NB4 (cell line): Measurements from ENCODE around the gene ARHGEF9.

Experiments used
- DNase-seq: peaks from one replicate; pipeline ENCODE4 v3.0.0; 2010; ENCODE audit warnings: low read depth
- H3K4me3 ChIP-seq: one replicate; pipeline ENCODE4 v1.5.1; 2011; ENCODE audit warnings: mild to moderate bottlenecking, low read depth, low read length, moderate library complexity
- CTCF ChIP-seq: IDR thresholded peaks from one replicate; pipeline ENCODE4 v1.5.1; 2012; ENCODE audit warnings: low read depth, low read length
- MYC ChIP-seq: IDR thresholded peaks from 2 replicates; pipeline ENCODE4 v1.6.1; 2011; ENCODE audit warnings: low read depth, low read length
- POLR2A ChIP-seq: IDR thresholded peaks from 2 replicates; pipeline ENCODE4 v1.6.1; 2011; ENCODE audit warnings: mild to moderate bottlenecking; ENCODE audit not compliant: insufficient read length; ENCODE audit errors: extremely low read depth
- TF ChIP-seq, protein P1 (sequence below): IDR thresholded peaks from 2 replicates; pipeline ENCODE4 v1.6.1; 2011; ENCODE audit warnings: low read depth, low read length

The ARHGEF9 gene

DNA sequence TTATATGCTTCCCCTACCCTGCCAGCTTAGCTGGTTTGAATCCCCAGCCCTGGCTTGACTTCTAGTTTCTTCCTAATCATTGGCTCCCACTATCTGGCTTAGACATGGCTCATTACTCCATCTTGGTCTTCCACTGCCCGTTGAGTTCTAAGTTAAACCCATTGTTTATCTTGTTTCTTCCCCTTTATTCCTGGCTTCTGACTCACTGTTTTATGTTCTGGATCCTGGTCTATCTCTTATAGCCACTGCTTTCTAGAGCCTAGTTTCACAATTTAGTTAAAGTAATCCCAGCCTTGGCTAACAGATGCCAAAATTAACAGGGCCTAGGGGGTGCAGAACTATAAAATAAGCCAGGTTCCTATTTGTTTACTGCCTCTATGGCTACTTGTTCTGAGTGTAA lies 120.9 kb downstream of the ARHGEF9 start:
- no peak for TF ChIP-seq CTCF
- no peak for TF ChIP-seq POLR2A
- TF ChIP-seq MYC, result no peak
- TF ChIP-seq, protein P1, sequence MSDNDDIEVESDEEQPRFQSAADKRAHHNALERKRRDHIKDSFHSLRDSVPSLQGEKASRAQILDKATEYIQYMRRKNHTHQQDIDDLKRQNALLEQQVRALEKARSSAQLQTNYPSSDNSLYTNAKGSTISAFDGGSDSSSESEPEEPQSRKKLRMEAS, result no peak
- DNase-seq, result no peak
- no peak overlapping the region for H3K4me3 ChIP-seq

GRCh38 chrX:63661676-63662075 lies 123.3 kb downstream of the ARHGEF9 start:
- no peak for DNase-seq
- H3K4me3 ChIP-seq, result no peak overlapping the region
- TF ChIP-seq, protein P1, result no peak
- no peak for TF ChIP-seq CTCF

DNA sequence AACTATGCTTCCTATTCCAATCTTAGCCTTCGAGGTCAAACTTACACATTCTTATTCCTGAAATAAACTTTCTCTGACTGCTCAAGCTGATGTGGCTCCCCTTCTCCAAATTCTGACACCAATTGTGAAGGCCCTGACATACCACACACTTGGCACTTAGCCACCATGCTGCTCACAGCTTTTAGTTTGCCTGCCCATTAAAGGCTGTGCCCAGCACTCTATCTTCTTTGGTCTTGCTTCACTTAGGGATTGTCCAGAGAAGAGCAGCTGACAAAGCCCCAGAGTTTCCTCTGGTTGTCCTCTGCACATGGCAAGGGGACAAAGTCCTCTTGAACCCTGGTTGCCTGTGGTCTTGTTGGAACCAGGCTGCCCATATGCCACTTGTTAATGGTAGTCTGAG lies 126.1 kb downstream of the ARHGEF9 start:
- TF ChIP-seq MYC (no peak), CTCF (no peak), POLR2A (no peak)
- TF ChIP-seq, protein P1, result no peak
- no peak for DNase-seq
- H3K4me3 ChIP-seq, result no peak overlapping the region

DNA sequence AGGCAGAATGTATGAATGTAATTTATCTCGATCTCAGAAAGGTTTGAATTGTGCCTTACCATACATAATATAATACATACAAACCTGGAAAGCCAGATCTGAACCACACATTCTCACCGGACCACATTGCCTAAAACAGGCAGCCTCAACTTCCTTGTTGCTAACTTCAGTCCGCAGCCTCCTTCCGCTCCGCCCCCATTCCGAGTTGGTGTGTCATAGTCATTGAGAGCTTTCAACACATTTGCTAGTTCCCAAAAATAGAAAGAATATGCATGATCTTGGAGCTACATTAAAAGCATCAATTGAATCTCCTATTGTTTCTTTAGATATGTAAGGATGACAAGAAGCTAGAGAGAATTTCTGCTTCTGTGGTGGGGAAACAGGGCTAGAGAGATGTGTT lies 127.2 kb downstream of the ARHGEF9 start:
- TF ChIP-seq CTCF (no peak), POLR2A (no peak), MYC (no peak)
- TF ChIP-seq, protein P1, result no peak
- peak; percentile 4 for DNase-seq
- H3K4me3 ChIP-seq, result no peak overlapping the region

DNA sequence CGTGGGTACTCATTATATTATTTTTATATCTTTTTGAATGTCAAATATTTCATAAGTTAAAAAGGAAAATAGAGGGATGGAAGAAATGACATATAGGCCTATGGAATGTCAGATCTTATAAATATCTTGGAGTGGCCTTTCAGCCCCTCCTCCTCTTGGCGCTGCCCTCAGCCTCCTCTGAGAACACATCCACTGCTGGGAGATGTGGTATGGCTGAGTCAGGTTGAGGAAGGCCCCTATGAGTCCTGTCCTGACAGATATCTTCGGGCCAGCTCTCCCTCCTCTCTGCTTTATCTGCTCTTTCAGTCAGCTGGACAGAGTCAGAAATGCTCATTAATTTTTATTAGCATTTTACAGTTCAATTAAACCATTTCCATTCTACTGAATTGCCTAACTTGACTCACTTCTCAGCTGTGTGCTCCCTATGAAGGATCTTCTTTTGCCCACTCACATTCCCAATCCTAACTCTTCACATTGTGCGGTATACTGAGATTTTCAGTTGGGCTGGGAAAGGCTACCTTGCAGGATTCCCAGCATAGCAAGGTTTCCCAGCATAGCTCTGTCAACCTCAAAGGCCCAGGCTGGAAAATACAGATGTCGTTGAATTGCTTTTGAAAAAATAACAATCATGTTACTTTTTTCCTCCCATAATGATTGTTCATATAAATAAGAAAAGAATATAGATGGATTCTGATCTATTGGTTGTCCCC lies 128.0 kb downstream of the ARHGEF9 start:
- TF ChIP-seq, protein P1, result no peak
- TF ChIP-seq POLR2A (no peak), CTCF (no peak), MYC (no peak)
- DNase-seq, result no peak
- H3K4me3 ChIP-seq, result no peak overlapping the region
